Right lobe of liver (tissue), 4 donors: ENCODE data around the gene IFI30.

Experiments used
- CTCF ChIP-seq, 4 donors: fragments of 200-600 bp in 3 of 4; fragments of 450-650 bp in 1 of 4; IDR thresholded peaks; one replicate each; pipeline versions ENCODE4 v1.5.1 to v1.8.0; 2016 to 2022; ENCODE audit warnings: antibody characterized with exemption in 4 of 4, mild to moderate bottlenecking in 2 of 4
- POLR2A ChIP-seq: fragments of 450-650 bp; IDR thresholded peaks from one replicate; pipeline ENCODE4 v1.6.1; 2017; ENCODE audit warnings: antibody characterized with exemption, mild to moderate bottlenecking
- donor health status: DM: no; HTN: no; CAD: no.
- donor health status: DM: no; HTN: no; CAD: no.
- donor health status: DM: no; HTN: yes; CAD: no.

DNA sequence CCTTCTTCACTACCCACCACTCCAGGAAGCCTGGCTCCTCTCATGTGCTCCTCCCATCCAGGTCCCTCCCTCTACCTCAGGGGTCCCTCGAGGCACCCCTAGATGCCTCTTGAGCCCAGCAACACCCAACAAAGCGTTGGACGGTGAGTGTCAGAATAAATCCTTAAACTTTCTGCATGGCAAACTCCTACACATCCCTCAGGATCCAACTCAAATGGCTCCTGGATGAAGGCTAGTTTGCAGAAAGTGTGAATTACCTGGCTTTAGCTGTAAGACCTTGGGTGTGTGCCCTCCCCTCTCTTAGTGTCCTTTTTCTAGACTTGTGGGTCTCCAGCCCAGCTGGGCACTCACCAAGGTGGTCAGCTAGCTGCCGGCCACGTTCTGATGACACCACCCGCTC lies 24.8 kb downstream of the IFI30 start:
- TF ChIP-seq CTCF (IDR thresholded peaks at IDR 0.05) = no peak
- TF ChIP-seq POLR2A = no peak
